H9 (cell line): Measurements from ENCODE around the gene MAP7. TPM values are rescaled to one million over a fixed set of nuclear protein-coding genes. Genes with fewer than 3 reads are reported as not detected.

Source experiments
- DNase-seq: peaks from one replicate; pipeline ENCODE4 v3.0.0-alpha.2; 2017
- H2AFZ ChIP-seq: one replicate; pipeline ENCODE4 v1.6.1; 2013; ENCODE audit warnings: mild to moderate bottlenecking, low read length, control low read depth, moderate library complexity
- H2AK5ac ChIP-seq: 2 replicates; pipeline ENCODE4 v1.6.1; 2013; ENCODE audit warnings: low read length, control low read depth, mixed read lengths; ENCODE audit not compliant: insufficient read length
- H2BK120ac ChIP-seq: one replicate; pipeline ENCODE4 v1.6.1; 2013; ENCODE audit warnings: low read depth, mild to moderate bottlenecking, low read length, control low read depth, inconsistent platforms; ENCODE audit not compliant: poor library complexity, severe bottlenecking
- H2BK12ac ChIP-seq: 2 replicates; pipeline ENCODE4 v1.6.1; 2013; ENCODE audit warnings: low read length, control low read depth, mixed read lengths, low read depth; ENCODE audit not compliant: insufficient read length
- H2BK15ac ChIP-seq: 2 replicates; pipeline ENCODE4 v1.6.1; 2013; ENCODE audit warnings: low read depth, low read length, control low read depth
- H2BK20ac ChIP-seq: one replicate; pipeline ENCODE4 v1.6.1; 2013; ENCODE audit warnings: low read depth, mild to moderate bottlenecking, low read length, control low read depth, inconsistent platforms; ENCODE audit not compliant: poor library complexity, severe bottlenecking
- H2BK5ac ChIP-seq: 2 replicates; pipeline ENCODE4 v1.6.1; 2013; ENCODE audit warnings: low read length, control low read depth, mixed read lengths; ENCODE audit not compliant: insufficient read length
- H3K14ac ChIP-seq: 2 replicates; pipeline ENCODE4 v1.6.1; 2013; ENCODE audit warnings: low read length, control low read depth; ENCODE audit not compliant: insufficient read depth
- H3K18ac ChIP-seq: 2 replicates; pipeline ENCODE4 v1.6.1; 2013; ENCODE audit warnings: low read depth, mild to moderate bottlenecking, mixed read lengths, low read length, control low read depth; ENCODE audit not compliant: insufficient read length
- H3K23ac ChIP-seq: 2 replicates; pipeline ENCODE4 v1.6.1; 2013; ENCODE audit warnings: low read length, control low read depth, mixed read lengths, low read depth; ENCODE audit not compliant: insufficient read length
- H3K23me2 ChIP-seq: 2 replicates; pipeline ENCODE4 v1.6.1; 2013; ENCODE audit warnings: low read depth, mild to moderate bottlenecking, mixed read lengths, low read length, control low read depth; ENCODE audit not compliant: insufficient read length, poor library complexity, severe bottlenecking
- H3K27ac ChIP-seq: 2 replicates; pipeline ENCODE4 v1.5.1; 2013; ENCODE audit warnings: low read length, control low read depth, mixed read lengths, low read depth; ENCODE audit not compliant: insufficient read length
- H3K27me3 ChIP-seq: 2 replicates; pipeline ENCODE4 v1.6.1; 2013; ENCODE audit warnings: low read length, control low read depth, inconsistent platforms; ENCODE audit not compliant: insufficient read depth
- H3K4ac ChIP-seq: 2 replicates; pipeline ENCODE4 v1.6.1; 2013; ENCODE audit warnings: low read depth, mild to moderate bottlenecking, control low read depth, inconsistent platforms, low read length, moderate library complexity
- H3K4me1 ChIP-seq: 2 replicates; pipeline ENCODE4 v1.6.1; 2013; ENCODE audit warnings: low read length, control low read depth, inconsistent platforms; ENCODE audit not compliant: insufficient read depth
- H3K4me2 ChIP-seq: 2 replicates; pipeline ENCODE4 v1.6.1; 2013; ENCODE audit warnings: low read length, control low read depth, mixed read lengths; ENCODE audit not compliant: insufficient read length, insufficient read depth
- H3K56ac ChIP-seq: 2 replicates; pipeline ENCODE4 v1.6.1; 2013; ENCODE audit warnings: low read depth, mild to moderate bottlenecking, mixed read lengths, low read length, control low read depth; ENCODE audit not compliant: insufficient read length
- H3K79me1 ChIP-seq: 2 replicates; pipeline ENCODE4 v1.6.1; 2013; ENCODE audit warnings: low read depth, mild to moderate bottlenecking, moderate library complexity, low read length, control low read depth, inconsistent platforms; ENCODE audit not compliant: insufficient read depth, poor library complexity, severe bottlenecking
- H3K79me2 ChIP-seq: 2 replicates; pipeline ENCODE4 v1.6.1; 2013; ENCODE audit warnings: low read length, control low read depth, inconsistent platforms; ENCODE audit not compliant: insufficient read depth
- H3K9ac ChIP-seq: 2 replicates; pipeline ENCODE4 v1.6.1; 2013; ENCODE audit warnings: low read length, control low read depth, mixed read lengths; ENCODE audit not compliant: insufficient read length; ENCODE audit errors: extremely low read depth
- H3K9me3 ChIP-seq: one replicate; pipeline ENCODE4 v1.6.1; 2013; ENCODE audit warnings: low read depth, low read length, inconsistent platforms; ENCODE audit not compliant: control insufficient read depth
- H3T11ph ChIP-seq: one replicate; pipeline ENCODE4 v1.6.1; 2013; ENCODE audit warnings: mild to moderate bottlenecking, low read length, control low read depth, inconsistent platforms
- H4K20me1 ChIP-seq: one replicate; pipeline ENCODE4 v1.6.1; 2013; ENCODE audit not compliant: control insufficient read depth, insufficient read length, insufficient read depth
- H4K5ac ChIP-seq: 2 replicates; pipeline ENCODE4 v1.6.1; 2013; ENCODE audit warnings: low read depth, mild to moderate bottlenecking, mixed read lengths, low read length, control low read depth; ENCODE audit not compliant: insufficient read length
- H4K8ac ChIP-seq: replicated peaks from 2 replicates; pipeline ENCODE4 v1.6.1; 2013; ENCODE audit warnings: low read length, control low read depth, mixed read lengths, low read depth; ENCODE audit not compliant: insufficient read length
- H4K91ac ChIP-seq: 2 replicates; pipeline ENCODE4 v1.6.1; 2013; ENCODE audit warnings: low read depth, mild to moderate bottlenecking, moderate library complexity, mixed read lengths, low read length, control low read depth; ENCODE audit not compliant: insufficient read length
- H3K27ac Mint-ChIP-seq, 3 experiments: 2 replicates in 2 of 3; 3 replicates in 1 of 3; pipeline ENCODE4 v1.8.0; 2020 to 2021; ENCODE audit warnings: mixed read lengths in 3 of 3, mild to moderate bottlenecking in 1 of 3, moderate library complexity in 1 of 3
- H3K27me3 Mint-ChIP-seq: 2 replicates; pipeline ENCODE4 v1.8.0; 2021; ENCODE audit warnings: low read depth, mild to moderate bottlenecking, moderate library complexity, mixed read lengths
- H3K36me3 Mint-ChIP-seq, 3 experiments: 2 replicates in 2 of 3; 3 replicates in 1 of 3; pipeline ENCODE4 v1.8.0; 2020 to 2021; ENCODE audit warnings: low read depth in 3 of 3, mixed read lengths in 3 of 3; ENCODE audit not compliant: insufficient read depth in 1 of 3
- H3K4me1 Mint-ChIP-seq, 2 experiments: 2 replicates each; pipeline ENCODE4 v1.8.0; 2020; ENCODE audit warnings: mixed read lengths in 2 of 2
- H3K4me3 Mint-ChIP-seq, 2 experiments: 2 replicates in 1 of 2; 3 replicates in 1 of 2; pipeline ENCODE4 v1.8.0; 2020 to 2021; ENCODE audit warnings: mild to moderate bottlenecking in 2 of 2, mixed read lengths in 2 of 2, moderate library complexity in 1 of 2
- H3K9me3 Mint-ChIP-seq, 2 experiments: 2 replicates in 1 of 2; 3 replicates in 1 of 2; pipeline ENCODE4 v1.8.0; 2020; ENCODE audit warnings: mild to moderate bottlenecking in 2 of 2, mixed read lengths in 2 of 2, moderate library complexity in 1 of 2
- CTCF ChIP-seq: fragments of 200-600 bp; sonication (generic); conservative IDR thresholded peaks from 3 replicates; pipeline ENCODE4 v1.8.0; 2021; ENCODE audit warnings: antibody characterized with exemption, mild to moderate bottlenecking
- WGBS: extraction: QIAGEN DNeasy Blood & Tissue Kit; methylation state at CpG from one replicate; pipeline ENCODE4 v1.1.7; 2013; ENCODE audit warnings: missing lambda C conversion rate, low lambda C conversion rate, mixed read lengths; ENCODE audit not compliant: insufficient read length; ENCODE audit errors: extremely low coverage; 5-methylcytosine and 5-hydroxymethylcytosine counted together
- total RNA-seq: library from RNA; stranded (reverse); gene quantifications from 2 replicates; pipeline ENCODE4 v1.2.1, GENCODE V29; 2021

Gene MAP7
- total RNA-seq, 1 experiment from 2014 or later, result 51.1 TPM

GRCh38 chr6:136506124-136506799 lies 44.0 kb downstream of the MAP7 start:
- H3K23me2 ChIP-seq, result no peaks in the 10 kb centered on the region
- no peak overlapping the region for H4K8ac ChIP-seq
- H2BK120ac ChIP-seq, result no peak overlapping the region
- peaks cover 14% of the 10 kb centered on the region for H3K4me1 ChIP-seq
- H3K36me3 Mint-ChIP-seq, result peaks cover 8 to 13% (median 11%) of the 10 kb centered on the region in 3 experiments; a peak in 6 of 7 replicates
- H4K20me1 ChIP-seq, result no peaks in the 10 kb centered on the region
- H3K79me1 ChIP-seq, result peaks cover 4% of the 10 kb centered on the region
- no peak overlapping the region for H2BK12ac ChIP-seq
- peak overlapping the region; percentile 83 for H2BK20ac ChIP-seq
- no peaks in the 10 kb centered on the region for H3K9me3 Mint-ChIP-seq
- no peak overlapping the region for H3K4ac ChIP-seq
- WGBS, result no CpG with 5 or more reads among the region's 5 CpGs
- peak overlapping the region in 2 of 3 experiments; percentile 80 to 92; a peak in 4 of 7 replicates for H3K27ac Mint-ChIP-seq
- no peak overlapping the region for H3K14ac ChIP-seq
- no peak overlapping the region for H3K23ac ChIP-seq
- no peak for TF ChIP-seq CTCF
- no peak overlapping the region for H3K9ac ChIP-seq
- DNase-seq, result no peak
- H2AK5ac ChIP-seq, result no peak overlapping the region
- H3K27me3 ChIP-seq, result no peaks in the 10 kb centered on the region
- H3K4me1 Mint-ChIP-seq, result peaks cover 49 to 59% of the 10 kb centered on the region in 2 experiments
- no peak overlapping the region for H3K4me2 ChIP-seq
- no peaks in the 10 kb centered on the region for H3K9me3 ChIP-seq
- no peak overlapping the region for H4K91ac ChIP-seq
- H2BK5ac ChIP-seq, result no peak overlapping the region
- no peak overlapping the region for H3K56ac ChIP-seq
- no peak overlapping the region for H4K5ac ChIP-seq
- no peak overlapping the region for H2BK15ac ChIP-seq
- H3K27me3 Mint-ChIP-seq, result no peaks in the 10 kb centered on the region
- no peak overlapping the region for H3T11ph ChIP-seq
- H3K27ac ChIP-seq, result no peak overlapping the region
- no peak overlapping the region; a peak in 1 of 5 replicates for H3K4me3 Mint-ChIP-seq
- H3K18ac ChIP-seq, result no peak overlapping the region
- H2AFZ ChIP-seq, result no peak overlapping the region
- H3K79me2 ChIP-seq, result peaks cover 6% of the 10 kb centered on the region; the same call in 1 of the 2 replicates
